Mesendoderm (in vitro differentiated cells): ENCODE measurements around the gene HBM. TPM values are rescaled to one million over a fixed set of nuclear protein-coding genes. Genes with fewer than 3 reads are reported as not detected.

ENCODE experiments used
- DNase-seq: peaks from one replicate; pipeline ENCODE4 v3.0.0; 2013
- H2AK5ac ChIP-seq: 2 replicates; pipeline ENCODE4 v1.6.1; 2013; ENCODE audit warnings: low read length, inconsistent platforms
- H2BK120ac ChIP-seq: 2 replicates; pipeline ENCODE4 v1.6.1; 2013; ENCODE audit warnings: low read depth, mild to moderate bottlenecking, low read length, moderate library complexity, mixed read lengths
- H2BK15ac ChIP-seq: replicated peaks from 2 replicates; pipeline ENCODE4 v1.6.1; 2013; ENCODE audit warnings: low read depth, mild to moderate bottlenecking, moderate library complexity
- H2BK5ac ChIP-seq: 2 replicates; pipeline ENCODE4 v1.6.1; 2013; ENCODE audit warnings: low read length, inconsistent platforms
- H3K18ac ChIP-seq: 2 replicates; pipeline ENCODE4 v1.6.1; 2013; ENCODE audit warnings: mild to moderate bottlenecking, low read length, mixed read lengths
- H3K23ac ChIP-seq: one replicate; pipeline ENCODE4 v1.6.1; 2013; ENCODE audit warnings: low read length
- H3K27ac ChIP-seq: 2 replicates; pipeline ENCODE4 v1.5.1; 2013; ENCODE audit warnings: low read depth, mild to moderate bottlenecking, inconsistent platforms, low read length, moderate library complexity
- H3K27me3 ChIP-seq: 2 replicates; pipeline ENCODE4 v1.6.1; 2013; ENCODE audit warnings: low read length, control low read depth, mild to moderate bottlenecking, inconsistent platforms; ENCODE audit not compliant: insufficient read depth, poor library complexity
- H3K36me3 ChIP-seq: 2 replicates; pipeline ENCODE4 v1.6.1; 2013; ENCODE audit warnings: low read length, inconsistent platforms; ENCODE audit not compliant: control insufficient read depth, insufficient read depth
- H3K4ac ChIP-seq: one replicate; pipeline ENCODE4 v1.6.1; 2013; ENCODE audit warnings: low read depth, mild to moderate bottlenecking, low read length, moderate library complexity
- H3K4me1 ChIP-seq: 2 replicates; pipeline ENCODE4 v1.6.1; 2013; ENCODE audit warnings: low read depth, low read length, inconsistent platforms; ENCODE audit not compliant: control insufficient read depth
- H3K4me2 ChIP-seq: 2 replicates; pipeline ENCODE4 v1.6.1; 2013; ENCODE audit warnings: low read length
- H3K4me3 ChIP-seq: 2 replicates; pipeline ENCODE4 v1.5.1; 2013; ENCODE audit warnings: mild to moderate bottlenecking, low read length
- H3K56ac ChIP-seq: one replicate; pipeline ENCODE4 v1.6.1; 2013; ENCODE audit warnings: low read length
- H3K79me1 ChIP-seq: 2 replicates; pipeline ENCODE4 v1.6.1; 2013; ENCODE audit warnings: low read length, inconsistent platforms
- H3K79me2 ChIP-seq: 2 replicates; pipeline ENCODE4 v1.6.1; 2013; ENCODE audit warnings: mild to moderate bottlenecking, low read length; ENCODE audit not compliant: control insufficient read depth, insufficient read depth
- H3K9ac ChIP-seq: 2 replicates; pipeline ENCODE4 v1.6.1; 2013; ENCODE audit warnings: low read length, inconsistent platforms
- H4K5ac ChIP-seq: one replicate; pipeline ENCODE4 v1.6.1; 2013; ENCODE audit warnings: low read length
- H4K8ac ChIP-seq: one replicate; pipeline ENCODE4 v1.6.1; 2013; ENCODE audit warnings: low read depth, mild to moderate bottlenecking, control low read depth, low read length, moderate library complexity
- WGBS: extraction: QIAGEN DNeasy Blood & Tissue Kit; methylation state at CpG from one replicate; pipeline ENCODE4 v1.1.7; 2013; ENCODE audit warnings: low lambda C conversion rate, missing lambda C conversion rate; ENCODE audit not compliant: insufficient coverage; ENCODE audit errors: extremely low coverage; 5-methylcytosine and 5-hydroxymethylcytosine counted together
- small RNA-seq: library from polyadenylated mRNA; stranded (forward); fragments of <200 nt; extraction: miRNeasy Mini kit (QIAGEN cat#:217004); gene quantifications from one replicate; pipeline ENCODE3, GENCODE V24; 2013; ENCODE audit not compliant: insufficient read depth

The HBM gene

GRCh38 chr16:212999-213398 is 47.2 kb downstream of the HBM start:
- Histone ChIP-seq H3K18ac (no peak overlapping the region), H2BK15ac (no peak overlapping the region), H4K5ac (no peak overlapping the region), H3K79me1 (peaks cover 8% of the 10 kb centered on the region), H3K27me3 (no peaks in the 10 kb centered on the region), H3K27ac (no peak overlapping the region), H3K36me3 (peaks cover 5% of the 10 kb centered on the region), H3K4me3 (no peak overlapping the region), H2AK5ac (no peak overlapping the region), H2BK120ac (no peak overlapping the region), H4K8ac (no peak overlapping the region), H3K4me1 (no peaks in the 10 kb centered on the region), H2BK5ac (no peak overlapping the region), H3K23ac (no peak overlapping the region), H3K56ac (no peak overlapping the region), H3K79me2 (peaks cover 28% of the 10 kb centered on the region), H3K4ac (no peak overlapping the region), H3K9ac (no peak overlapping the region), H3K4me2 (no peak overlapping the region)
- WGBS: no CpG with 5 or more reads among the region's 3 CpGs
- no peak for DNase-seq

Small RNAs within 50 kb of the gene (small RNA-seq; reads per million reads assigned to genes)
- not detected for gene RF00019
